CD4-positive, alpha-beta T cell treated with Interleukin-21 for 1 hour (primary cell): Measurements from ENCODE around the gene MBD3.
"Not testable (repeated sequence)": the region's sequence is repeated elsewhere in the genome, so short reads cannot be mapped to it uniquely, and the experiment has no call there.

Source experiments
- DNase-seq: peaks from one replicate; pipeline ENCODE4 v3.0.0-alpha.2; 2020

MBD3 gene

GRCh38 chr19:1533510-1534150 is 59.0 kb downstream of the MBD3 start:
- DNase-seq: no peak

- DNase-seq: no peak
Measured at GRCh38 chr19:1532003-1532402, 60.7 kb downstream of the MBD3 start.

DNA sequence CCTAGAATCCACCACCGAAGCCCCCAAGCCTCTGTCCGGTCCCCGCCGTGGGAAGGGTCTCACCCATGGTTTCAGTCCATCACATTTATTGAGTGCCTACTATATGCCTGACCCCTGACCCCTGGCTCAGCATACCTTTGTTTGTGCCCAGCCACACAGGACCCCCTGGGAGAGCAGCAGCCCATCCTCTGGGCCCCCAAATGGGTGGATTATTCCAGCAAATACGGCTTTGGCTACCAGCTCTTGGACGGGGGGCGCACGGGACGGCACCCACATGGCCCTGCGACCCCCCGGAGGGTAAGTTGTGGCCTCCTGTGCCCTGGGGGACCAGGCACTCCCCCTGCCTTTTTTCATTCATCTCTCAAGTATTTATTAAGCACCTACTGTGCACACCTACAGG is 61.1 kb downstream of the MBD3 start:
- DNase-seq: no peak

DNA sequence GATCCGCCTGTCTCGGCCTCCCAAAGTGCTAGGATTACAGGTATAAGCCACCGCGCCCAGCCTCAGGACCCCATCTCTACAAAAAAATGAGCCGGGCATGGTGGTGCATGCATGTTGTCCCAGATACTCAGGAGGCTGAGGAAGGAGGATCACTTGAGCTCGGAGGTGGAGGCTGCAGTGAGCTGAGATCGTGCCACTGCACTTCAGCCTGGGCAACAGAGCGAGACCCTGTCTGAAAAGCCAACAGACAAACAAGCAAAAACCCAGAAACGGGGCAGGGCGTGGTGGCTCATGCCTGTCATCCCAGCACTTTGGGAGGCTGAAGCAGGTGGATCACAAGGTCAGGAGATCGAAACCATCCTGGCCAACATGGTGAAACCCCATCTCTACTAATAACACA is 61.8 kb downstream of the MBD3 start:
- not testable (repeated sequence) for DNase-seq

GRCh38 chr19:1529430-1529816 is 63.2 kb downstream of the MBD3 start:
- no peak for DNase-seq

DNA sequence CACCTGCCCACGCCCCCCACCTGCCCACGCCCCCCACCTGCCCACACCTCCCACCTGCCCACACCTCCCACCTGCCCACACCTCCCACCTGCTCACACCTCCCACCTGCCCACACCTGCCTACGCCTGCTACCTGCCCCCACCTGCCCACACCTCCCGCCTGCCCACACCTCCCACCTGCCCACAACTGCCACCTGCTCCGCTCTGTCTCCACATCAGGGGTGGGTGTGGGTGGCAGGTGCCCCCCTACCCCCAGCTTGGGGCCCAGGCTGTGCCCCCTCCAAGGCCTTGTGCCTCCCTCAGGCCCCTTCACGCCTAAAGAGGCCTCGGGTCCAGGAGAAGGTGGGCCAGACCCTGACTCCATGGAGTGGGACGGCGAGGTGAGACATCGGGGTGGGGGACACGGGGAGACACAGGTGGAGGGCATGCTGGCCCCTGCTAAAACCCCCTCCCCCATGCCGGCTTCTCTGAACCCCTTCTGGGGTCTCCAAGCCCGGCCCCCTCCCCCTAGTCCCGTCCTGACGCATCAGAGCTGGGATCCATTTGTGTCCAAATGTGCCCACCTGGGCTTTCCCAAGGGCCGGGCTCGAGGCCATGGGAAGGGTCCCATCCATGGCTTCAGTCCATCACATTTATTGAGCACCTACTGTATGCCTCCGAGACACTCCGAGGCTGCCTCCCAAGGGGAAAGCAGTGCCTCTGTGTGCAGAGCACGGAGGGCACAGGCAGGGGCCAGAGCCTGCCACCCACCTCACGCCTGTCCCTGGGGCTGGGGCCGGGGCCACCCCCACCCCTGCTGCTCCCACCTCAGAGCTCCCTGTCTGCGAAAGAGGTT is 63.9 kb downstream of the MBD3 start:
- DNase-seq: no peak

GRCh38 chr19:1527650-1528309 is 64.9 kb downstream of the MBD3 start:
- no peak for DNase-seq

GRCh38 chr19:1526979-1527649 is 65.6 kb downstream of the MBD3 start:
- DNase-seq: no peak

DNA sequence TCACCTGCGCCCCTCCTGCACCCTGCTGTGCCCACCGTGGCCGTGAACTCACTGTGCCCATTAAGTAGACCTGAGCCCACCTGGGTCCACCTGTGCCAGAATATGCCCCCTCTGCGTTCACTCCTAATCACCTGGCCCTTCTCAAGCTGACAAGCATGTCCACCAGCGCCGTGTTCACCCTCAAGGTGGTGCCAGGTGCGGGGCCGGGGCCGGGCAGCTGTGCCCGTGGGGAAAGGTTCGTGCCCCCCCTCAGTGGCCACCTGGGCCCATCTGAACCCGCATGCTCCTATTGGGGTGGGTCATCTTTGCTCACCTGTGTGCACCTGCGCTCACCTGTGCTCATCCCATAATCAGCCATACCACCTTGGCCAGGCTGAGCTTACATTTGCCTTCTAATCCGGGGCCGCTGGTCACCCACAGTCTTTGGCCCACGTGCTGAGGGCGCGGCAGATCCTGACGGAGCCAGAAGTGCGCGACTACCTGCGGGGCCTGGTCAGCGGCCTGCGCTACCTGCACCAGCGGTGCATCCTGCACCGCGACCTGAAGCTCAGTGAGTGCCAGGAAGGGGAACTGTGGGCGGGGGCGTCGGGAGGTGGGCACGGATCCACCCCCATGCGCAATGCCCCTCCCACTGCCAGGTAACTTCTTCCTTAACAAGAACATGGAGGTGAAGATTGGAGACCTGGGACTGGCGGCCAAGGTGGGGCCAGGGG is 66.4 kb downstream of the MBD3 start:
- no peak for DNase-seq

GRCh38 chr19:1525343-1525742 is 67.3 kb downstream of the MBD3 start:
- no peak for DNase-seq

DNA sequence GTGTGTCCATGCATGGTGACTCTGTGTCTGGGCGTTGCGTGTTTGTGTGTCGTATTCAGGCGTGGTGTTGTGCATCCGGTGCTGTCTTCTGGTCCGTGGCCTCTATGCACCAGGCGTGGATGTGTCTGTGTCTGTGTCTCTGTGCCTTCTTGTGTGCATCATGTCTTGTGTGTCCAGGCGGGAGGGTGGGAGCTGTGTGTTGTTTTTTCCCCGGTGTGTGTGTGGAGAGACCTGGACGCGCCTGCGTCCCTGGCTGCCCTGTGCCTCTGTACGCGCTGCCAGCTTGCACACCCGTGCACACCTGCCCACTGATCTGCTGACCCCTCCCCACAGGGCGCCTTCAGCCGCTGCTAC is 67.7 kb downstream of the MBD3 start:
- DNase-seq: no peak

GRCh38 chr19:1524287-1524971 is 68.2 kb downstream of the MBD3 start:
- DNase-seq: no peak
